Aorta (tissue), 5 donors: ENCODE results near the gene DGKQ. TPM values are rescaled to one million over a fixed set of nuclear protein-coding genes. Genes with fewer than 3 reads are reported as not detected.
"Not testable (repeated sequence)": the region's sequence is repeated elsewhere in the genome, so short reads cannot be mapped to it uniquely, and the experiment has no call there.

Experiments used
- ATAC-seq: fragments of 200-7000 bp; cut with Tn5 transposase; one replicate; pipeline ENCODE4 v1.9.1; 2022; ENCODE audit warnings: moderate library complexity; ENCODE audit not compliant: low FRiP score
- DNase-seq, 2 donors: peaks; one replicate each; pipeline ENCODE4 v3.0.0-alpha.2; 2020
- H3K27ac ChIP-seq, 2 donors: one replicate each; pipeline ENCODE4 v1.5.1; 2013; ENCODE audit warnings: low read length in 2 of 2, mild to moderate bottlenecking in 2 of 2, moderate library complexity in 2 of 2, control low read depth in 1 of 2, inconsistent platforms in 1 of 2, low read depth in 1 of 2
- H3K27me3 ChIP-seq, 2 donors: one replicate each; pipeline ENCODE4 v1.6.1; 2013; ENCODE audit warnings: control low read depth in 1 of 2, low read length in 1 of 2, mild to moderate bottlenecking in 1 of 2, moderate library complexity in 1 of 2; ENCODE audit not compliant: insufficient read depth in 2 of 2, control insufficient read depth in 1 of 2
- H3K36me3 ChIP-seq, 2 donors: one replicate each; pipeline ENCODE4 v1.6.1; 2013; ENCODE audit warnings: control low read depth in 1 of 2, low read length in 1 of 2, mild to moderate bottlenecking in 1 of 2; ENCODE audit not compliant: insufficient read depth in 2 of 2, control insufficient read depth in 1 of 2
- H3K4me1 ChIP-seq, 2 donors: one replicate each; pipeline ENCODE4 v1.6.1; 2013; ENCODE audit warnings: low read length in 2 of 2, control low read depth in 1 of 2, mild to moderate bottlenecking in 1 of 2, moderate library complexity in 1 of 2; ENCODE audit not compliant: insufficient read depth in 2 of 2, control insufficient read depth in 1 of 2
- H3K4me3 ChIP-seq, 2 donors: one replicate each; pipeline ENCODE4 v1.5.1; 2013; ENCODE audit warnings: low read length in 2 of 2, control low read depth in 1 of 2, mild to moderate bottlenecking in 1 of 2
- H3K9me3 ChIP-seq: one replicate; pipeline ENCODE4 v1.6.1; 2013; ENCODE audit warnings: mild to moderate bottlenecking, low read length; ENCODE audit not compliant: control insufficient read depth
- WGBS, 2 donors: extraction: QIAGEN DNeasy Blood & Tissue Kit; methylation state at CpG; one replicate each; pipeline ENCODE4 v1.1.7; 2013; 5-methylcytosine and 5-hydroxymethylcytosine counted together
- intact Hi-C, 2 donors: fragments of 100-400 bp; cut with DNase I; formaldehyde crosslinking; loops; one replicate each; pipeline versions ENCODE4 v1.14.2 to v1.15.0; 2022
- polyA plus RNA-seq, 2 donors: library from polyadenylated mRNA; stranded (reverse); fragments of 200-250 nt; gene quantifications; one replicate each; pipeline ENCODE4 v1.2.3, GENCODE V29; 2013
- total RNA-seq, 2 donors: library from RNA; stranded (reverse); fragmentation: NEBNext Ultra II Directional; extraction: Animal tissue kit (Norgen Biotek cat#: 25700); gene quantifications; one replicate each; pipeline ENCODE4 v1.2.1, GENCODE V29; 2021
- donor health status: healthy with polysubstance abuse.
- donor health status: Bipolar disorder and iron deficiency.
- donor health status: DM: no; HTN: no; CAD: no.
- donor health status: DM: no; HTN: no; CAD: no.
- donor health status: DM: yes; HTN: yes; CAD: no.

The DGKQ gene
- total and polyA plus RNA-seq, 4 donors, result 5.4 to 14.2 (median 12.3) TPM

- H3K27ac ChIP-seq, result no peak overlapping the region
- DNase-seq, result no peak
- H3K4me3 ChIP-seq, result peak overlapping the region; percentile 38 to 58
- H3K27me3 ChIP-seq, result no peaks in the 10 kb centered on the region
- H3K4me1 ChIP-seq, result no peaks in the 10 kb centered on the region
- no peaks in the 10 kb centered on the region for H3K9me3 ChIP-seq
- intact Hi-C loops, result loop anchor here in 1 of 2 donors (5.0 kb wide), 1 partner anchor 54 kb away; the partner anchor contains the start of genes GAK and TMEM175
- WGBS, 2 donors, result 1% methylated on average over 14 of the region's 14 CpGs
- H3K36me3 ChIP-seq, result no peaks in the 10 kb centered on the region
- ATAC-seq, result no peak
These were observed 13.1 kb upstream of the DGKQ start for GRCh38 chr4:986428-986878.

- Histone ChIP-seq H3K9me3 (no peaks in the 10 kb centered on the region), H3K27me3 (no peaks in the 10 kb centered on the region), H3K4me3 (no peak overlapping the region), H3K4me1 (no peaks in the 10 kb centered on the region), H3K36me3 (no peaks in the 10 kb centered on the region), H3K27ac (no peak overlapping the region)
- DNase-seq, result peak in 1 of 2 donors; percentile 81
- intact Hi-C loops, result loop anchor here in 1 of 2 donors (5.0 kb wide), 1 partner anchor 53 kb away; the partner anchor contains the start of genes GAK and TMEM175
- WGBS, 2 donors, result 59 to 71% methylated on average over 23 of the region's 23 CpGs
- ATAC-seq, result no peak
These were observed 11.9 kb upstream of the DGKQ start for GRCh38 chr4:985123-985830.

GRCh38 chr4:984336-985054 is 11.1 kb upstream of the DGKQ start:
- WGBS, 2 donors, result 89 to 92% methylated on average over 15 of the region's 15 CpGs
- no peaks in the 10 kb centered on the region for H3K36me3 ChIP-seq
- no peaks in the 10 kb centered on the region for H3K4me1 ChIP-seq
- no peak for DNase-seq
- ATAC-seq, result no peak
- intact Hi-C loops, result loop anchor here in 1 of 2 donors (5.0 kb wide), 1 partner anchor 52 kb away; the partner anchor contains the start of genes GAK and TMEM175
- no peaks in the 10 kb centered on the region for H3K9me3 ChIP-seq
- H3K4me3 ChIP-seq, result no peak overlapping the region
- no peak overlapping the region for H3K27ac ChIP-seq
- H3K27me3 ChIP-seq, result no peaks in the 10 kb centered on the region

- intact Hi-C loops, result no loop called here
- H3K27ac ChIP-seq, result no peak overlapping the region
- ATAC-seq (no peak), DNase-seq (no peak)
- H3K4me3 ChIP-seq, result no peak overlapping the region
- WGBS, 2 donors, result 94 to 96% methylated on average over 15 of the region's 15 CpGs
- H3K9me3 ChIP-seq, result no peaks in the 10 kb centered on the region
- H3K36me3 ChIP-seq, result no peaks in the 10 kb centered on the region
- no peaks in the 10 kb centered on the region for H3K4me1 ChIP-seq
- no peaks in the 10 kb centered on the region for H3K27me3 ChIP-seq
These were observed 9.4 kb upstream of the DGKQ start for GRCh38 chr4:982814-983213.

GRCh38 chr4:982291-982690 is 8.9 kb upstream of the DGKQ start:
- no peaks in the 10 kb centered on the region for H3K27me3 ChIP-seq
- no peak overlapping the region for H3K27ac ChIP-seq
- ATAC-seq (no peak), DNase-seq (no peak)
- no peaks in the 10 kb centered on the region for H3K36me3 ChIP-seq
- H3K4me1 ChIP-seq, result no peaks in the 10 kb centered on the region
- intact Hi-C loops, result no loop called here
- WGBS, 2 donors, result 93 to 94% methylated on average over 17 of the region's 17 CpGs
- no peak overlapping the region for H3K4me3 ChIP-seq
- H3K9me3 ChIP-seq, result no peaks in the 10 kb centered on the region

GRCh38 chr4:978957-979701 is 5.8 kb upstream of the DGKQ start:
- no peaks in the 10 kb centered on the region for H3K36me3 ChIP-seq
- intact Hi-C loops, result no loop called here
- no peak for DNase-seq
- H3K4me1 ChIP-seq, result no peaks in the 10 kb centered on the region
- no peaks in the 10 kb centered on the region for H3K9me3 ChIP-seq
- no peak for ATAC-seq
- H3K4me3 ChIP-seq, result no peak overlapping the region
- 60 to 67% methylated on average over 20 of the region's 20 CpGs for WGBS, 2 donors
- no peaks in the 10 kb centered on the region for H3K27me3 ChIP-seq
- no peak overlapping the region for H3K27ac ChIP-seq

GRCh38 chr4:976016-976415 is 2.6 kb upstream of the DGKQ start:
- WGBS, 2 donors, result 95 to 99% methylated on average over 12 to 25 of the region's 25 CpGs
- H3K27ac ChIP-seq, intact Hi-C loops, ATAC-seq, H3K9me3 ChIP-seq, H3K27me3 ChIP-seq, H3K4me3 ChIP-seq, H3K36me3 ChIP-seq, DNase-seq, H3K4me1 ChIP-seq: not testable (repeated sequence)

GRCh38 chr4:974668-975067 is 1.3 kb upstream of the DGKQ start:
- WGBS, 2 donors, result 93 to 94% methylated on average over 9 of the region's 9 CpGs
- H3K9me3 ChIP-seq, result no peaks in the 10 kb centered on the region
- no peaks in the 10 kb centered on the region for H3K4me1 ChIP-seq
- no peak overlapping the region for H3K4me3 ChIP-seq
- ATAC-seq (no peak), DNase-seq (no peak)
- H3K36me3 ChIP-seq, result no peaks in the 10 kb centered on the region
- H3K27ac ChIP-seq, result no peak overlapping the region
- intact Hi-C loops, result loop anchor here in 1 of 2 donors (5.0 kb wide), 1 partner anchor 42 kb away; the partner anchor contains the start of genes GAK and TMEM175
- no peaks in the 10 kb centered on the region for H3K27me3 ChIP-seq
